ENCODE measurements around the gene CSTB. TPM values are rescaled to one million over a fixed set of nuclear protein-coding genes. Genes with fewer than 3 reads are reported as not detected.

Gene CSTB
- total and polyA plus RNA-seq, 2 donors (not counting 3 experiments of a cell fraction or from before 2014, with no cell fraction given): 65.8 to 83.7 TPM

DNA sequence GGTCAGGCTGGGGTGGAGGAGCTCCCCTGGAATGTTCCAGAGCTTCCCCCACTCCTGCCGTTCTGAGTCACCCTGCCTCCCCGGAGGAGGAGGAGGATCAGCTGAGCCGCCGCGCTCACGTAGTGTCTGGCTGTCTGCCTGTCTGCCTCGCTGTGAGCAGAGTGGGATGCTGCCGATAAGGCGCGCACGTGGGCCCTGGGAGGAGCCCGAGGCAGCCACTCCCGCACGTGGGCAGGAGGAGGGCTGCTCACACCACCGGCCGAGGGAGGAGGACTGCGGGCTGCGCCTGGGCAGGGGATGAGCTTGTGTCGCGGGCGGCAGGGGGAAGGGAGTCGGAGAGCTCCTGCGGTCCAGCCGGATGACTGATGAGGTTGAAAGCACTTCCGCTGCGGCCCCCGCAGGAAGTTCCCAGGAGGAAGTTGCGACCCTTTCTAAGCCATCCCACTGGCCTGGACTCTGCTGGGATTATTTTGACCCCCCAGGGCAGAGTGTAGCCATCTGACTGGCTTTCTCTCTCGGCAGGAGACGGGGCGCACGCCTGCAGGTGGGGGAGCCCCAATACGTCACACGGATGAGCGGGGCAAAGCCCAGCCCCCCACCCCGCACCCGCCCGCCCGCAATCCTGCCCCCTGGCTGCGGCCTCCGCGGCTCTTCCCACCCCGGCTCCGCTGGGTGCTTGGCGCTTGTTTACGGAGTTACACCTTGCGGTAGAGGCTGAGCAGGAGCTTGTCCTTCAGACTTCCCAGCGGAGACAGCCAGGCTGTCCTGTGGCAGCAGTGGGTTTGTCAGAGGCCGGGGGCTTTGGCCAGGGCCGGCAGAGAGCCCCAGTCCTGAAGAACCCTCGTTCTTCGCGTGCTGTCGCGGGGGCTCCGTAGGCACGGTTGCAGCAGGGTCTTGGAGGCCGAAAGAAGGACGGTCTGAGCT, 47.4 kb downstream of the CSTB start:
- CTCF ChIA-PET: interaction anchor here (0.6 to 2.0 kb wide), 14 partner anchors 8 to 69 kb away, joined by 3 to 7 read pairs (median 4); partner anchors contain the start of genes HSF2BP, RRP1 and RRP1B
- no peaks in the 10 kb centered on the region for H4K20me1 ChIP-seq (replicated peaks; ENCODE audit: control insufficient read depth, extremely low read depth, insufficient read depth, low read length)
- TF ChIP-seq, protein P1, sequence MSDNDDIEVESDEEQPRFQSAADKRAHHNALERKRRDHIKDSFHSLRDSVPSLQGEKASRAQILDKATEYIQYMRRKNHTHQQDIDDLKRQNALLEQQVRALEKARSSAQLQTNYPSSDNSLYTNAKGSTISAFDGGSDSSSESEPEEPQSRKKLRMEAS (IDR thresholded peaks at IDR 0.05; ENCODE audit: insufficient read depth, insufficient read length): peak; percentile 96
- no peak for TF ChIP-seq JUN (IDR thresholded peaks at IDR 0.05; ENCODE audit: borderline replicate concordance, insufficient read depth, insufficient read length, low read depth)
- TF ChIP-seq MYC (IDR thresholded peaks at IDR 0.05; ENCODE audit: low read depth, low read length): peak; percentile 91
- TF ChIP-seq FOS (IDR thresholded peaks at IDR 0.05; ENCODE audit: borderline replicate concordance, insufficient read depth, low read length): peak; percentile 72
- TF ChIP-seq POLR2AphosphoS5 (IDR thresholded peaks at IDR 0.05; ENCODE audit: insufficient read depth, low read depth, low read length): peak; percentile 81
- peak; percentile 80 for TF ChIP-seq POLR2A (IDR thresholded peaks at IDR 0.05; ENCODE audit: low read depth, low read length)
- peak; percentile 31 for TF ChIP-seq GATA2 (IDR thresholded peaks at IDR 0.05; ENCODE audit: insufficient read depth, insufficient read length, low read depth, low read length)
- TF ChIP-seq, protein P2, sequence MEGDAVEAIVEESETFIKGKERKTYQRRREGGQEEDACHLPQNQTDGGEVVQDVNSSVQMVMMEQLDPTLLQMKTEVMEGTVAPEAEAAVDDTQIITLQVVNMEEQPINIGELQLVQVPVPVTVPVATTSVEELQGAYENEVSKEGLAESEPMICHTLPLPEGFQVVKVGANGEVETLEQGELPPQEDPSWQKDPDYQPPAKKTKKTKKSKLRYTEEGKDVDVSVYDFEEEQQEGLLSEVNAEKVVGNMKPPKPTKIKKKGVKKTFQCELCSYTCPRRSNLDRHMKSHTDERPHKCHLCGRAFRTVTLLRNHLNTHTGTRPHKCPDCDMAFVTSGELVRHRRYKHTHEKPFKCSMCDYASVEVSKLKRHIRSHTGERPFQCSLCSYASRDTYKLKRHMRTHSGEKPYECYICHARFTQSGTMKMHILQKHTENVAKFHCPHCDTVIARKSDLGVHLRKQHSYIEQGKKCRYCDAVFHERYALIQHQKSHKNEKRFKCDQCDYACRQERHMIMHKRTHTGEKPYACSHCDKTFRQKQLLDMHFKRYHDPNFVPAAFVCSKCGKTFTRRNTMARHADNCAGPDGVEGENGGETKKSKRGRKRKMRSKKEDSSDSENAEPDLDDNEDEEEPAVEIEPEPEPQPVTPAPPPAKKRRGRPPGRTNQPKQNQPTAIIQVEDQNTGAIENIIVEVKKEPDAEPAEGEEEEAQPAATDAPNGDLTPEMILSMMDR (IDR thresholded peaks at IDR 0.05; ENCODE audit: extremely low read depth in 1 of 2, insufficient read depth in 1 of 2, low read depth in 1 of 2, low read length in 2 of 2): peak in 1 of 2 donors; percentile 16
- TF ChIP-seq EZH2 (IDR thresholded peaks at IDR 0.05; ENCODE audit: borderline replicate concordance, low read depth, low read length, severe bottlenecking): no peak
- H3K4me3 ChIP-seq (replicated peaks in 1 of 3; ENCODE audit: insufficient read depth in 1 of 3, low read depth in 1 of 3, low read length in 3 of 3): peak overlapping the region; percentile 13 to 27 (median 24)
- POLR2A ChIA-PET: interaction anchor here (0.5 to 0.8 kb wide), 4 partner anchors 9 to 718 kb away, joined by 3 to 6 read pairs (median 4); no protein-coding TSS in a partner anchor
- H3K4me1 ChIP-seq (ENCODE audit: control insufficient read depth, extremely low read depth, insufficient read depth, low read length): peaks cover 38% of the 10 kb centered on the region
- no peaks in the 10 kb centered on the region for H3K27me3 ChIP-seq (ENCODE audit: control insufficient read depth in 2 of 2, insufficient read depth in 2 of 2, low read length in 2 of 2)
- no peaks in the 10 kb centered on the region for H3K36me3 ChIP-seq (ENCODE audit: control insufficient read depth in 2 of 2, extremely low read depth in 1 of 2, insufficient read depth in 2 of 2, low read length in 2 of 2)
- DNase-seq (ENCODE audit: low read depth, low spot score): peak; percentile 91
- H3K27ac ChIP-seq (ENCODE audit: insufficient read depth, low read depth, low read length): peak overlapping the region; percentile 79
- peak overlapping the region; percentile 55 for H2AFZ ChIP-seq (ENCODE audit: low read depth, low read length)
- dilution Hi-C loops (cut with MboI; ENCODE audit: extremely low pct_ligation_motif_present, low sequenced_read_pairs) (no loop called here), intact Hi-C loops (cut with micrococcal nuclease) (loop anchor here (1.0 to 5.0 kb wide), 2 partner anchors 9 to 59 kb away; partner anchors contain the start of genes PDXK and RRP1)
- peak overlapping the region; percentile 76 for H3K4me2 ChIP-seq (ENCODE audit: insufficient read depth, low read length)
- H3K9me1 ChIP-seq (replicated peaks; ENCODE audit: control insufficient read depth, extremely low read depth, insufficient read depth, low read length): no peaks in the 10 kb centered on the region
- H3K9ac ChIP-seq (replicated peaks; ENCODE audit: extremely low read depth, insufficient read depth, low read length): peak overlapping the region; percentile 75
- H3K79me2 ChIP-seq (ENCODE audit: control insufficient read depth, insufficient read depth, low read length): peaks cover 29% of the 10 kb centered on the region
- TSS peak; percentile 38 for BruUV-seq (replicated peaks)
- peak; percentile 91 for FAIRE-seq
- H3K9me3 ChIP-seq (replicated peaks; ENCODE audit: control insufficient read depth, insufficient read depth, low read length): no peaks in the 10 kb centered on the region
